Measurements from ENCODE around the gene PFKFB3.
"Not testable (repeated sequence)": the region's sequence is repeated elsewhere in the genome, so short reads cannot be mapped to it uniquely, and the experiment has no call there.

PFKFB3 gene

DNA sequence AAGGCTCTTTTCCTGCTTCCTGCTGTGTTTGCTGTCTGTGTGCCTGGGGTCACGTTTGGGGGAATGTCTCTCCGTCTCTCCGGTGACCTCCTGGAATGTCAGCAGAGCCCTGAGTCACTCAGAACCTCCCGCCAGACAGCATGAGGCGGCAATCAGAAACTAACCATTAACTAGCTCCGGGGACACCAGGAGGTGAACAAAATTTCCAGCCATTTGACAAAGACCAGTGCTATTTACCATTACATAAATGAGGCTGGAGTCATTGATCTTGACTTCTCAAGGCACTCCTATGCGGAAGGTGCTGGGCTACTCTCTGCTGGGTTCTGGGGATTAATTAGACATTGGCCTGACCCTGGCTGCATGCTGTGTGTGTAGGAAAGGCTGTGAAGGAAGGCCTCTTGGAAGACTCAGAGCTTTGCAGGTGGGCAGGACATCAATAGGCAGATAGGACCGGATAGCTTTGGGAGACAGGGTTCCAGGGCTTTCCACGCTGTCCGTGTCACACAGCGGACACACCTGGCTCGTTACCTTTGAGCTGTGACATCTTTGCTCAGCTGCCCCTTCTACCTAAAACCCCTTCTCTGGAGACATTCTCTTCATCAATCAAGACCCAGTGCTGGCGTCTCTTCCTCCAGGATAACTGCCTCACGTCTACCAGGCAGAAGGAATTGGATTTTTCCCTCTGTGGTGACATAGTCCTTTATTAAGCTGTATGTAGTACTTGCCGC, 77.0 kb downstream of the PFKFB3 start:
- no peak overlapping the region for H3K4me3 ChIP-seq (ENCODE audit: control insufficient read depth, low read depth, low read length)
- TF ChIP-seq, protein P1, sequence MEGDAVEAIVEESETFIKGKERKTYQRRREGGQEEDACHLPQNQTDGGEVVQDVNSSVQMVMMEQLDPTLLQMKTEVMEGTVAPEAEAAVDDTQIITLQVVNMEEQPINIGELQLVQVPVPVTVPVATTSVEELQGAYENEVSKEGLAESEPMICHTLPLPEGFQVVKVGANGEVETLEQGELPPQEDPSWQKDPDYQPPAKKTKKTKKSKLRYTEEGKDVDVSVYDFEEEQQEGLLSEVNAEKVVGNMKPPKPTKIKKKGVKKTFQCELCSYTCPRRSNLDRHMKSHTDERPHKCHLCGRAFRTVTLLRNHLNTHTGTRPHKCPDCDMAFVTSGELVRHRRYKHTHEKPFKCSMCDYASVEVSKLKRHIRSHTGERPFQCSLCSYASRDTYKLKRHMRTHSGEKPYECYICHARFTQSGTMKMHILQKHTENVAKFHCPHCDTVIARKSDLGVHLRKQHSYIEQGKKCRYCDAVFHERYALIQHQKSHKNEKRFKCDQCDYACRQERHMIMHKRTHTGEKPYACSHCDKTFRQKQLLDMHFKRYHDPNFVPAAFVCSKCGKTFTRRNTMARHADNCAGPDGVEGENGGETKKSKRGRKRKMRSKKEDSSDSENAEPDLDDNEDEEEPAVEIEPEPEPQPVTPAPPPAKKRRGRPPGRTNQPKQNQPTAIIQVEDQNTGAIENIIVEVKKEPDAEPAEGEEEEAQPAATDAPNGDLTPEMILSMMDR (IDR thresholded peaks at IDR 0.05; ENCODE audit: control insufficient read depth, insufficient read depth, low read depth, low read length, missing control alignments), result no peak
- no peak for DNase-seq (ENCODE audit: low read depth)

DNA sequence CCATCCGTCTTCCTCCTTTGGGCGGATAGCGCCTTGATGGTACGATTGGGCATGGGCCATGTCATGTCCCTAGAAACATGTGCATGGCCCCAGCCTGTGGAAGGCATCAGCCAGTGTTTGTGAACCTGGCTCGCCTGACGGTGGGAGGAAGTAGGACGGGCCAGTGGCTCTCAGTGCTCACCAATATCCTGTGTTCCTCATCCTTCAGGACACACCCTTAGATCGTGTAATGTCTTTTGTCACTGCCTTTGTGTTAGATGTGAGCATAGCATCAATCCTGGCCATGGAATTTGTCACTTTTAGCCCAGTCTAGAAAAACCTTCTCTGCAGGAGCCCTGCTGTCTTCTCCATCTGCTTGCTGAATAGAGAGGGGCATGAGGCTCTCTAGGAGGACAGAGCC, 77.6 kb downstream of the PFKFB3 start:
- no peak for DNase-seq (ENCODE audit: low read depth)
- TF ChIP-seq, protein P1 (IDR thresholded peaks at IDR 0.05; ENCODE audit: control insufficient read depth, insufficient read depth, low read depth, low read length, missing control alignments), result no peak
- no peak overlapping the region for H3K4me3 ChIP-seq (ENCODE audit: control insufficient read depth, low read depth, low read length)

DNA sequence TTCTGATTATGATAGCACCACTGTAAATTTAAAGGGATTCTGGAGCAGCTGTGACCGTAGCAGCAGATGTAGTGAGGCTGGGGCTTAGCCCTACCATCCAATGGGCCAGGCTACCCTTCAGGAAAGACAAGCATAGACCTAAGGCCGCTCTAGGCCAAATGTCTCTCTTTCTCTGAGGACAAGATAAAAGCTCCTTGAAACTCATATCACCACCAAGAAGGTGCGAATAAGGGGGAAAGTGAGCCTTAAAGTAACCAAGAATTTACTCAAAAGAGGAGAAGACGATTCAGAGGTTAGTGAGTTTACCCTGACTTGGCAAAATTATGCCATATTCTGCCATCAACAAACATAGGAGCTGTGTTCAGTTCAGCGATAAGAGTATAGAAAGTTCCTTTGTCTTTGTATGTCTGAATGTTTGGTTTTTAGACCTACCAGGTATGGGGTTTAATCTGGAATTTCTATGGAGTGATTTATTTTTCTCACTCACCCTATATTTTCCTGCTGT, 79.8 kb downstream of the PFKFB3 start:
- TF ChIP-seq, protein P1 (IDR thresholded peaks at IDR 0.05; ENCODE audit: control insufficient read depth, insufficient read depth, low read depth, low read length, missing control alignments), result no peak
- no peak for DNase-seq (ENCODE audit: low read depth)
- H3K4me3 ChIP-seq (ENCODE audit: control insufficient read depth, low read depth, low read length), result no peak overlapping the region

DNA sequence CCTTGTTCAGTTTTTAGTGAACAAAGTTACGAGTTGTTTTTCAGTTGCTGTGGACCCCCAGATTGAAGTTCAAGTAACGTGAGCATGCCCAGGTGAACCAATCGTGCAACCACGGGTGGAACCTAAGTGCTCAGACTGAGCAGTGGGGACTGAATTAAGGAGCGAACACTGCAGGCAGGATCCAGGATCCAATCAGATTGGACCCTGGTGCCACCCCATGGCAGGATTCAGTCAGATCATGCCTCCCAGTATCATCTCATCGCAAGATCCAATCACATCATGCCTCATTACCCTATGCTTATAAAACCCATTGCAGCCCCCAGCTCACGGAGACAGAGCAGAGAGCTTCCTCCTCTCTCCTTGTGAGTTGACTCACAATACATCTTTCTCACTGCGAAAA, 80.9 kb downstream of the PFKFB3 start:
- no peak overlapping the region for H3K4me3 ChIP-seq (ENCODE audit: control insufficient read depth, low read depth, low read length)
- TF ChIP-seq, protein P1 (IDR thresholded peaks at IDR 0.05; ENCODE audit: control insufficient read depth, insufficient read depth, low read depth, low read length, missing control alignments), result no peak
- no peak for DNase-seq (ENCODE audit: low read depth)

DNA sequence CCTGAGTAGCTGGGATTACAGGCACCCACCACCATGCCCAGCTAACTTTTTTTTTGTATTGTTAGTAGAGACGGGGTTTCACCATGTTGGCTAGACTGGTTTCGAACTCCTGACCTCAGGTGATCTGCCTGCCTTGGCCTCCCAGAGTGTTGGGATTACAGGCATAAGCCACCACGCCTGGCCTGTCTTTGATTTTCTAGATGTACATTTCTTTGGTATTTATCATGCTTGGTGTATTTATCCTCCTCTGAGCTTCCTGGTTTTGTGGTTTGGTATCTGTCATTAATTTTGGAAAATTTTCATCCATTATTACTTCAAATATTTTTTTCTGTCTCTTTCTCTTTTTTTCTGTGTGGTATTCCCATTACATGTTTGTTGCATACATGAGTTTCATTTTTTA, 87.9 kb downstream of the PFKFB3 start:
- not testable (repeated sequence) for H3K4me3 ChIP-seq (ENCODE audit: control insufficient read depth, low read depth, low read length); DNase-seq (ENCODE audit: low read depth)

DNA sequence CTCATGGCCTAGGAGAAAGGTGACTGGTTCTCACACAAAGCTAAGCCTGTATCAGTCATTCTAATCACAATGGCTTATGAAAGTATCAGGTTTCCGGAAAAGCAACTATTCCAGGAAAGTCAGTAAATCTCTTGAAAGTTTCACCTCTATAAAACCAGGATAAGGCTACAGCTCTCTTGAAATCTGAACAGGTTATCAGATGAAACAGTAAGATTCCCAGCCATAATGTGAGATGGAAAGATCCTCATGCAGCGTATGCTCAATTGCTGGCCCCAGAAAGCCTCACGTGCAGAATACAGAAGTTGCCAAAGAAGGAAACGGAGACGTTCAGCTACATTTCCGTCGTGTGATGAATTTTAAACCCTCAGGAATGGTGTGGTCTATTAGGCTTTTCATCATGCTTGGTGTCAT, 90.0 kb downstream of the PFKFB3 start:
- H3K4me3 ChIP-seq (ENCODE audit: control insufficient read depth, low read depth, low read length), result no peak overlapping the region
- TF ChIP-seq, protein P1 (IDR thresholded peaks at IDR 0.05; ENCODE audit: control insufficient read depth, insufficient read depth, low read depth, low read length, missing control alignments), result no peak
- DNase-seq (ENCODE audit: low read depth), result no peak

DNA sequence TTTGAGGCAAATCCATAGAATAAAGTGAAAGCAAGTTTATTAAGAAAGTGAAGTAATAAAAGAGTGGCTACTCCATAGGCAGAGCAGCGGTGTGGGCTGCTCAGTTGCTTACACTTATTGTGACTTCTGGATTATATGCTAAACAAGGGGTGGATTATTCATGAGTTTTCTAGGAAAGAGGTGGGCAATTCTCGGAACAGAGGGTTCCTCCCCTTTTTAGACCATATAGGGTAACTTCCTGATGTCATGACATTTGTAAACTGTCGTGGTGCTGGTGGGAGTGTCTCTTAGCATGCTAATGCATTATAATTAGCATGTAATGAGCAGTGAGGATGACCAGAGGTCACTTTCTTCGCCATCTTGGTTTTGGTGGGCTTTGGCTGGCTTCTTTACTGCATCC, 93.7 kb downstream of the PFKFB3 start:
- DNase-seq (ENCODE audit: low read depth); H3K4me3 ChIP-seq (ENCODE audit: control insufficient read depth, low read depth, low read length): not testable (repeated sequence)

DNA sequence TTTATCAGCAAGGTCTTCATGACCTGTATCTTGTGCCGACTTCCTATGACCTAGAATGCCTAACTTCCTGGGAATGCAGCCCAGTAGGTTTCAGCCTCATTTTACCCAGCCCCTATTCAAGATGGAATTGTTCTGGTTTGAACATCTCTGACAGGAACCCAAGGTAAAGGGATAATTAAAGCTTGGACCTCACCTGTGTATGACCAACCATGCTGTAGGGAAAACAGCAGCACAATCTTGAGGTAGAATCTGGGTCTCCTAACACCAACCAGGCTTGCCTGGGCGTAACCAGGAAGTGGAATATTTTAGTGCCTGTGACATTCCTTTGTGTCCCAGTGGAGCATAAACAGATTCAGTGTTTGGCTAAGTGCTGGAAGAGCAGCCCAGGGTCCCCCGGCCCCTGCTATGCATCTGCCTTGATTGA, 94.1 kb downstream of the PFKFB3 start:
- DNase-seq (ENCODE audit: low read depth), result no peak
- no peak overlapping the region for H3K4me3 ChIP-seq (ENCODE audit: control insufficient read depth, low read depth, low read length)
- TF ChIP-seq, protein P1 (IDR thresholded peaks at IDR 0.05; ENCODE audit: control insufficient read depth, insufficient read depth, low read depth, low read length, missing control alignments), result no peak

Data from AG09309 (cell line).